Measurements from ENCODE around the gene SDR9C7.
"Not testable (repeated sequence)": the region's sequence is repeated elsewhere in the genome, so short reads cannot be mapped to it uniquely, and the experiment has no call there.

DNA sequence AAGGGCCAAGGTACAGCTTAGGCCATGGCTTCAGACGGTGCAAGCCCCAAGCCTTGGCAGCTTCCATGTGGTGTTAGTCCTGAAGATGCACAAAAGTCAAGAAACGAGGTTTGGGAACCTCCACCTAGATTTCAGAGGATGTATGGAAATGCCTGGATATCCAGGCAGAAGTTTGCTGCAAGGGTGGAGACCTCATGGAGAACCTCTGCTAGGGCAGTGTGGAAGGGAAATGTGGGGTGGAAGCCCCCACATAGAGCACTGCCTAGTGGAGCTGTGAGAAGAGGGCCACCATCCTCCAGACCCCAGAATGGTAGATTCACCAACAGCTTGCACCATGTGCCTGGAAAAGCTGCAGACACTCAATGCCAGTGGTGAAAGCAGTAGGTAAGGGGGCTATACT, 24.8 kb downstream of the SDR9C7 start:
- TF ChIP-seq, protein P1, sequence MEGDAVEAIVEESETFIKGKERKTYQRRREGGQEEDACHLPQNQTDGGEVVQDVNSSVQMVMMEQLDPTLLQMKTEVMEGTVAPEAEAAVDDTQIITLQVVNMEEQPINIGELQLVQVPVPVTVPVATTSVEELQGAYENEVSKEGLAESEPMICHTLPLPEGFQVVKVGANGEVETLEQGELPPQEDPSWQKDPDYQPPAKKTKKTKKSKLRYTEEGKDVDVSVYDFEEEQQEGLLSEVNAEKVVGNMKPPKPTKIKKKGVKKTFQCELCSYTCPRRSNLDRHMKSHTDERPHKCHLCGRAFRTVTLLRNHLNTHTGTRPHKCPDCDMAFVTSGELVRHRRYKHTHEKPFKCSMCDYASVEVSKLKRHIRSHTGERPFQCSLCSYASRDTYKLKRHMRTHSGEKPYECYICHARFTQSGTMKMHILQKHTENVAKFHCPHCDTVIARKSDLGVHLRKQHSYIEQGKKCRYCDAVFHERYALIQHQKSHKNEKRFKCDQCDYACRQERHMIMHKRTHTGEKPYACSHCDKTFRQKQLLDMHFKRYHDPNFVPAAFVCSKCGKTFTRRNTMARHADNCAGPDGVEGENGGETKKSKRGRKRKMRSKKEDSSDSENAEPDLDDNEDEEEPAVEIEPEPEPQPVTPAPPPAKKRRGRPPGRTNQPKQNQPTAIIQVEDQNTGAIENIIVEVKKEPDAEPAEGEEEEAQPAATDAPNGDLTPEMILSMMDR (conservative IDR thresholded peaks at IDR 0.05) = not testable (repeated sequence)
- not testable (repeated sequence) for TF ChIP-seq ZFX (IDR thresholded peaks at IDR 0.05)

Data from C4-2B (cell line).